AG04450 (cell line): ENCODE measurements around the gene ARL10. TPM values are rescaled to one million over a fixed set of nuclear protein-coding genes. Genes with fewer than 3 reads are reported as not detected.

ENCODE experiments used
- CTCF ChIA-PET: fragments of 300-600, 350-600 bp; formaldehyde crosslinking; extraction: SDS; loops from one replicate; lab custom pipeline; 2022; ENCODE audit warnings: antibody characterized with exemption, inconsistent platforms; lab: Charles Lee
- POLR2A ChIA-PET: fragments of 350-600 bp; formaldehyde crosslinking; extraction: SDS; loops from one replicate; lab custom pipeline; 2021; ENCODE audit warnings: antibody characterized with exemption, inconsistent platforms; lab: Yijun Ruan, JAX
- DNase-seq: peaks from one replicate; pipeline ENCODE4 v3.0.0-alpha.2; 2011; ENCODE audit warnings: low read depth, low spot score
- H3K27ac ChIP-seq: one replicate; pipeline ENCODE4 v1.5.1; 2012; ENCODE audit warnings: low read depth, low read length, control low read depth
- H3K27me3 ChIP-seq: one replicate; pipeline ENCODE4 v1.6.0; 2012; ENCODE audit warnings: low read length; ENCODE audit not compliant: control insufficient read depth, insufficient read depth
- H3K4me3 ChIP-seq: 2 replicates; pipeline ENCODE4 v1.5.1; 2011; ENCODE audit warnings: mild to moderate bottlenecking, low read depth, low read length, control low read depth
- H3K9me3 ChIP-seq: 2 replicates; pipeline ENCODE4 v1.5.1; 2012; ENCODE audit warnings: low read length; ENCODE audit not compliant: control insufficient read depth, insufficient read depth
- polyA plus RNA-seq: library from polyadenylated mRNA; depleted of rRNA; stranded (reverse); fragments of >200 nt; gene quantifications from 2 replicates; pipeline ENCODE4 v1.2.3, GENCODE V29; 2011
- TF ChIP-seq, protein P1 (sequence below): IDR thresholded peaks from 2 replicates; pipeline ENCODE4 v1.5.1; 2011; ENCODE audit warnings: low read depth, low read length, control low read depth, inconsistent platforms

Gene ARL10
- polyA plus RNA-seq, 1 experiment: 5.4 TPM

- ChIA-PET CTCF (interaction anchor here (0.6 kb wide), 1 partner anchor 32 kb away, joined by 3 read pairs; no protein-coding TSS in a partner anchor), POLR2A (no interaction called here)
- TF ChIP-seq, protein P1, sequence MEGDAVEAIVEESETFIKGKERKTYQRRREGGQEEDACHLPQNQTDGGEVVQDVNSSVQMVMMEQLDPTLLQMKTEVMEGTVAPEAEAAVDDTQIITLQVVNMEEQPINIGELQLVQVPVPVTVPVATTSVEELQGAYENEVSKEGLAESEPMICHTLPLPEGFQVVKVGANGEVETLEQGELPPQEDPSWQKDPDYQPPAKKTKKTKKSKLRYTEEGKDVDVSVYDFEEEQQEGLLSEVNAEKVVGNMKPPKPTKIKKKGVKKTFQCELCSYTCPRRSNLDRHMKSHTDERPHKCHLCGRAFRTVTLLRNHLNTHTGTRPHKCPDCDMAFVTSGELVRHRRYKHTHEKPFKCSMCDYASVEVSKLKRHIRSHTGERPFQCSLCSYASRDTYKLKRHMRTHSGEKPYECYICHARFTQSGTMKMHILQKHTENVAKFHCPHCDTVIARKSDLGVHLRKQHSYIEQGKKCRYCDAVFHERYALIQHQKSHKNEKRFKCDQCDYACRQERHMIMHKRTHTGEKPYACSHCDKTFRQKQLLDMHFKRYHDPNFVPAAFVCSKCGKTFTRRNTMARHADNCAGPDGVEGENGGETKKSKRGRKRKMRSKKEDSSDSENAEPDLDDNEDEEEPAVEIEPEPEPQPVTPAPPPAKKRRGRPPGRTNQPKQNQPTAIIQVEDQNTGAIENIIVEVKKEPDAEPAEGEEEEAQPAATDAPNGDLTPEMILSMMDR: no peak
- H3K27ac ChIP-seq: no peak overlapping the region
- no peak for DNase-seq
- H3K27me3 ChIP-seq: no peaks in the 10 kb centered on the region
- no peak overlapping the region for H3K4me3 ChIP-seq
- no peaks in the 10 kb centered on the region for H3K9me3 ChIP-seq
These were observed 31.0 kb downstream of the ARL10 start for GRCh38 chr5:176396330-176396729.

DNA sequence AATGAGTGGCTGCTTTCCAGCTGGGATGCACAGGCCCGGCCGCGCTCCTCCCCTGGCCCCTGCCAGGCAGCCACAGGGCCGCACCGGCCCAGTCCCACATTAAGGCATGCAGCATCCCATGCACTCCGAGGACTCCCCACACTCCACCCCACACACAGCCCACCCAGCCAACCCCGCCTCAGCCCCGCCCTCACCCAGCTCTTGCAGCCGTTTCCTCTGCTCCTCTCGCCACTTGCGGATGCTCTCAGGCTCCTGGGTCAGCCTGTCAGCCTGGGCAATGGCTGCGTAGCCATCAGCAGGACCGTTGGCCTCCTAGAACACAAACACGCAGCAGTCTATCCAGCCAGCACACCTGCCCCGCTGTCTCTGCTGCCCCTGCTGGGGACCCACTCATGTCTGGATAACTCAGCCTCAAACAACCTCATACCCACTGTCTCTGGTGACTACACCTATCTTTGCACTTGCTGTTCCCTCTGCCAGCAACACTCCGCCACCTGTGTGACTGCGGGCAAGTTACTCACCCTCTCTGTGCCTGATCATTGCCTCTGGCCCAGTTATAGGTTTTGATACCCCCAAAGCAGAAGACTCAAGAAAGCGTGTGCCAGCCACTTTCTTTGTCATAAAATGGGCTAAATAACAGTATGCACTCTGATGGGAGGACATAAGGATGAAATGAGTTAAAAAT is 32.6 kb downstream of the ARL10 start:
- no peak overlapping the region for H3K4me3 ChIP-seq
- ChIA-PET POLR2A (no interaction called here), CTCF (no interaction called here)
- H3K27ac ChIP-seq: no peak overlapping the region
- TF ChIP-seq, protein P1: no peak
- H3K9me3 ChIP-seq: no peaks in the 10 kb centered on the region
- DNase-seq: no peak
- H3K27me3 ChIP-seq: no peaks in the 10 kb centered on the region

- TF ChIP-seq, protein P1: no peak
- DNase-seq: no peak
- no peaks in the 10 kb centered on the region for H3K9me3 ChIP-seq
- no peak overlapping the region for H3K27ac ChIP-seq
- ChIA-PET CTCF (interaction anchor here (0.6 kb wide), 1 partner anchor 65 kb away, joined by 11 read pairs; no protein-coding TSS in a partner anchor), POLR2A (no interaction called here)
- H3K27me3 ChIP-seq: no peaks in the 10 kb centered on the region
- H3K4me3 ChIP-seq: no peak overlapping the region
These were observed 35.3 kb downstream of the ARL10 start for GRCh38 chr5:176400382-176401156.

DNA sequence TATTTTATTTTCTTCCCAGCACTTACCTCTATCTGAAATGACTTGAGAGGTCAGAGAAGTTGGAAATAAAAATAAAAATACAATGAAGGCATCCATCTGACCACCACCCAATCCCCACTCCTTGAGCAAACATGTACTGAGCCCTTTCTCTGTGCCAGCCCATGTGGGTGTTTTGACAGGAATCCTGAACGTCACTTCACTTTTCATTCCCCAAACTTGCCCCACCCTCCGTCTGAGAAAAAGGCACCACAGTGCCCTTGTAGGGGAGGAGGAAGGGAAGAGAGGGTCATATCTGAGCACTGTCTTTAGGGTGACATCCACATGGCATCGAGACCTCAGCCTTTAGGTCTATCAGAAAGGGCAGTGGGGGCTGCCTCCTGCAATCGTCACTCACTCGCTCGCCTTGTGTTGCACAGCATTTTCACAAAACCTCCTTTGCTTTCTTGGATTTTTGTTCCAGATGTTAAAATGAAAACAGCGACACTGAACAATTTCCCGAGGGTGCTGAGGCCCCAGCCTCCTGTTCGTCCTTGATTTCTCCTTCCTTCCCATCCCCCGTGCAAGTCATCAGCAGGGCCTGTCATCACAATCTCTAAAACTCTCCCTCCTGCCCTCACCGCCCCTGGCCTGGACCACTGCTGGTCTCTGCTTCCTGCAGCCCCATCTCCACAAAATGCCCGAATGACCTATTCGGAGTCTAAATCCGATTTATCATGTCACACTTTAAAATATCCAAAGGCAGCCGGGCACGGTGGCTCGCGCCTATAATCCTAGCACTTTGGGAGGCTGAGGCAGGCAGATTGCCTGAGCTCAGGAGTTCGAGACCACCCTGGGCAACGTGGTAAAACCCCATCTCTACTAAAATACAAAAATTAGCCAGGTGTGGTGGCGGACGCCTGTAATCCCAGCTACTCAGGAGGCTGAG is 36.3 kb downstream of the ARL10 start:
- CTCF ChIA-PET: no interaction called here
- DNase-seq: no peak
- H3K27ac ChIP-seq: no peak overlapping the region
- TF ChIP-seq, protein P1: no peak
- H3K4me3 ChIP-seq: no peak overlapping the region
- no peaks in the 10 kb centered on the region; the same call in 1 of the 2 replicates for H3K9me3 ChIP-seq
- H3K27me3 ChIP-seq: no peaks in the 10 kb centered on the region
- POLR2A ChIA-PET: no interaction called here
